ENCODE data around the gene CMIP.

Gene CMIP

GRCh38 chr16:81464279-81464678, 19.7 kb downstream of the CMIP start:
- DNase-seq: no peak

GRCh38 chr16:81465375-81465943, 20.9 kb downstream of the CMIP start:
- no peak for DNase-seq

GRCh38 chr16:81466356-81466980, 21.9 kb downstream of the CMIP start:
- DNase-seq: no peak

GRCh38 chr16:81467072-81467471, 22.5 kb downstream of the CMIP start:
- DNase-seq: no peak

- DNase-seq: no peak
These were observed 23.2 kb downstream of the CMIP start for GRCh38 chr16:81467815-81468214.

DNA sequence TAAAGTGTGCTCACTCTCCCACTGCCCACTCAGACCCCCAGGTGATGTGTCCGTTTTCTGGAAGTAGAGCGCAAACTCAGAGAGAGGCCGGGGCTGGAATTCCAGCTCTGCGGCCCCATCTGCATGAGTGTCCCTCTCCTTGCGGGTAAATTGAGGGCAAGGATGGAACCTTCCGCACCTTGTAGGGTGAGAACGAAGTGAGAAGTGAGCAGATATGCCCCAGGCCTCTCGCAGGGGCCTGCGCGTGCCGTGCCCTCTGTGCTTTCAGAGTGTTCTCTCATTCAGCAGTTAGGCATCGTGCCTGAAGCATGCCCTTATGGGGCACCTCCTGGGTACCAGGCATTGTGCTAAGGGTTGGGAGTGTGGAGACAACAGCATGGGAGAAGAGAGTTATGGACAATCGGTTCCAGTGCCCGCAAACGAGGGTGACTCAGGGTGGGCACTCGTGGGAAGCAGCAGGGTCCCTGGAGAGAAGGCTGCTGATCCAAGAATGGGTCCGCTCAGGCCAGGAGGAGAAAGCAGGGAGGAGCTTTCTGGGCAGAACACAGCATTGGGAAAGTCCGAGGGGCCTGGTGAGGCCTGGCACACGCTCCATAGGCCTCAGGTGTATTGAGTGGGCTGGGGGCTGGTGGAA, 23.8 kb downstream of the CMIP start:
- DNase-seq: no peak

DNA sequence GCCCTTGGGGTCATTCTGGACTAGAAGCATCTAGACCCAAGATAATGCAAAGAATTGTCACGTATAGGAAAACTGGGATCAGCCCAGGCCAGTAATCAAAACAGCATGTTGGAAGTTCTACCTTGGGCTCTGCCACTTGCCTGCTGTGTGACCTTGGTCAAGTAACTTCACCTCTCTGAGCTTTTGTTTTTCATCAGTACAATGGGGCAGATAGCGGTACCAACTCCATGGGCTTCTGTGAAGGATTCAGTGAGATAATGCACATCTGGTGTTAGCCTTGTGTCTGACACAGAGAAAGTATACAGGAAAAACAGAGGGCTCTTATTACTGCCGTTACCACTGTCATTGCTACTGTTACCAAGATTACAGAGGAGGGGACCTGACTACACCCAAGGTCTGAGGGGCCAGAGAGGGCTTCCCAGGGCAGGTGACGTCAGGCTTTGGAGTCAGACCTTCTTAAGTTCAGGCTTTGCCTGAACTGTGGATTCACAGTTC, 24.6 kb downstream of the CMIP start:
- DNase-seq: no peak

DNA sequence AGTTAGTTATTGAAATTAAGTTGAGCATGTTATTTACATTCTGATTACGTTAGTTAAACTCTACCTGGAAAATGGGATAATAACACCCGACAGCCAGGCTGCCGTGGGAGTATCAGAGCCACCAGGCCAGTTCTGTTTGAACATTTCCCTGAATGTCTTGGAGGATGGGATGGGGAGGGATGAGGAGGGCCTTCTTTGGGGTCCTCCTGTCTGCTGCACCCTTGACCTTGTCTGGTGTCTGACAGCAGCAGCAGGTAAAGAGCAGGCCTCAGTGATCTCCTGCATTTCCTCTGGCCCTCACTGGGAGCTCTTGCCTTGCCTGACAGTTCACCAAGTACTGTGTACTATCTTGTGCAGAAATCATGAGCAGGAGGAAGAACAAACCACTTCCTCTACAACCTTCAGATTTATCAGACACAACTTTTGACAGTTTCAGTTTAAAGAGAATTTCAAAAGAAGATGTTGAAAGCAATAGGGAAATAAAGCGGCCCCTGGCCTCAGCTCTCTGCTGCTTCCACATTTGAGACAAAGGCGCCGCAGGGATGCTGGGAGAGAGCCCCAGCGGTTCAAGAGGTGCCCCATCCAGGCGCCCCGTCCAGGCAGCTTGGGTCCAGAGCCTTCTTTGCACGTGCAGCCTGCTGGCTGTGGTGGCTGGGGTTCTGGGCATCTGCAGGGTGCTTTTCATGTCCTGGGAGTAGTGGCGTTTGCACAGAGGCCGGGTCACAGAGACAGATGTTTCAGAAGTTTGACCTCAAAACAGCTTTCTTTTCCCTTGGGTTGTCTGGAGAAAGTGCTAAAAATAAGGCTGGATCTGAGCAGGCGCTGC, 25.3 kb downstream of the CMIP start:
- peak; percentile 96 to 97 for DNase-seq

DNA sequence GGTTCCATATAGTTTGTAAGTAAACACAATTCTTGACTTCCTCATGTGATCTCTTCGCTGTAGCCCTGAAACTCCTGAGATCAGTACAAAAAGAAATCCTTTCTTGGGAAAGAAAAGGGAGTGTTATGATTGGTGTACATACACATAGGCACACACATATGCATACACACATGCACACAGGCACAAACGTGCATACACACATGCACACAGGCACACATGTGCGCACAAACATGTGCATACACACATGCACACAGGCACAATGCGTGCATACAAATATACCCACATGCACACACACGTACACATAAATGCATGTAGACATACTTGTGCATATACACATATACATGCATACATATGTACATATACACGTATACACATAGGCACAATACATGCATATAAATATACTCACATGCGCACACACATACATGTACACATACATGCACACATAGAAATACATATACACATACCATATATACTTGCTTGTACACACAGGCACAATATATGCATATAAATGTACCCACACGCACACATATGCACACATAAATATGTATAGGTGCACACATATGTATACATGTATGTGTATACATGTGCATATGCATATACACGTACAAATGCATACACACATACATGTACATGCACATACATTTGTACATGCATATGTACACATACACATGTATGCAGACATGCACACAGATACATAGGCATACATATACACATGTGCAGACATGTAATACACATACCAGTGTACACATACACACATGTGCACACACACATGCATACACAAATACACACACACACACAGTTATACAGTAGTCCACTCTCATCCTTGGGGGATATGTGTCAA, 26.4 kb downstream of the CMIP start:
- no peak for DNase-seq

- DNase-seq: no peak
These were observed 27.3 kb downstream of the CMIP start for GRCh38 chr16:81471882-81472281.

DNA sequence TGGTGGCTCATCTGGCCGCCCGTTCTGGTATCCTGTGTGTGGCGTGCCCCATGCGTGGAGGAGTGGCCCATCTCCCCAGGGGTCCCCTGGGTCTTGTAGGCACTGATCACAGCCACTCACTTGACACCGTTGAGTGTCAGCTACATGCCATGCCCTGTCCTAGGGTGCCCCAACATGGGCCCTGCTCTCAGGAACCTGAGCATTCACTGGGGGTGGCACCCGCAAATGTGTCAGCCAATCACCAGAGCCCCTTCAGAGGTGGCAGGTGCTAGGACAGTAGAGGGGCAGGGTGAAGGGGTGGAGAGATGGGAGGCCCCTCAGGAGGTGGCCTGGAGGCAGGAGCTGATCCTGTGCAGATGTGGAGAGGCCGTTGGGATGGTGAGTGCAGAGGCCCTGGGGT, 27.8 kb downstream of the CMIP start:
- no peak for DNase-seq

- DNase-seq: no peak
These were observed 28.5 kb downstream of the CMIP start for GRCh38 chr16:81473066-81473488.

DNA sequence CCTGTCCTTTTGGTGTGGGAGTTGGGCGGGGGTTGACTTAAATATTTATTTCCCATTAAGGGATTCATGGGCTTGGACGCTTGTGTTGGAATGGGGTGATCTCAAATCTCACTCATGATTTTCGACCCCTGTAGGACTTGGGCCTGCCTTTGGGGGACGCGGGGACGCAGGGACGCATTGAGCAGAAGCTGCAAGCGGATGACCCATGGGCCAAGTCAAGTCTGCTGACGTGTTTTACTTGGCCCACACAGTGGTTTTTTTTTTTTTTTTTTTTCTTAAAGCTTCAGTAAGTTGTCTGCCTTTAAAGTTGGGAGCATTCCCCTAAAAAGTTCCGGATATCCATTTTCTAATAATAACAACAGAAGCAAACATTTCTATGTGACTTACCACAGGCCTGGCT, 28.9 kb downstream of the CMIP start:
- DNase-seq: no peak

- no peak for DNase-seq
These were observed 29.7 kb downstream of the CMIP start for GRCh38 chr16:81473969-81474959.

GRCh38 chr16:81477697-81478693, 33.4 kb downstream of the CMIP start:
- no peak for DNase-seq

- DNase-seq: peak; percentile 82 to 84
These were observed 34.4 kb downstream of the CMIP start for GRCh38 chr16:81478876-81479511.

- DNase-seq: no peak
These were observed 36.1 kb downstream of the CMIP start for GRCh38 chr16:81480606-81481206.

GRCh38 chr16:81481207-81481821, 36.7 kb downstream of the CMIP start:
- DNase-seq: peak; percentile 98 to 99
